Activated CD8-positive, alpha-beta memory T cell treated with anti-CD3 and anti-CD28 coated beads, Interleukin-2, amount 50 U/mL, for 24 hours (primary cell): ENCODE data around the gene ZFYVE1.
"Not testable (repeated sequence)": the region's sequence is repeated elsewhere in the genome, so short reads cannot be mapped to it uniquely, and the experiment has no call there.

Source experiments
- DNase-seq: peaks from one replicate; pipeline ENCODE4 v3.0.0-alpha.2; 2020; ENCODE audit errors: extremely low read depth

ZFYVE1 gene

GRCh38 chr14:72961016-72961415 lies 65.9 kb downstream of the ZFYVE1 start:
- not testable (repeated sequence) for DNase-seq

- no peak for DNase-seq
Observed at GRCh38 chr14:72958548-72958947, 68.4 kb downstream of the ZFYVE1 start.

GRCh38 chr14:72957213-72957612 lies 69.7 kb downstream of the ZFYVE1 start:
- DNase-seq: no peak

GRCh38 chr14:72956741-72957140 lies 70.2 kb downstream of the ZFYVE1 start:
- DNase-seq: not testable (repeated sequence)

GRCh38 chr14:72952171-72952570 lies 74.7 kb downstream of the ZFYVE1 start:
- DNase-seq: no peak

GRCh38 chr14:72948481-72949138 lies 78.3 kb downstream of the ZFYVE1 start:
- DNase-seq: peak; percentile 39

- DNase-seq: no peak
Observed at GRCh38 chr14:72947366-72948160, 79.3 kb downstream of the ZFYVE1 start.

- DNase-seq: no peak
Observed at GRCh38 chr14:72946491-72946890, 80.4 kb downstream of the ZFYVE1 start.

GRCh38 chr14:72945356-72946027 lies 81.4 kb downstream of the ZFYVE1 start:
- DNase-seq: no peak

GRCh38 chr14:72943876-72944430 lies 83.0 kb downstream of the ZFYVE1 start:
- no peak for DNase-seq

GRCh38 chr14:72942934-72943333 lies 84.0 kb downstream of the ZFYVE1 start:
- no peak for DNase-seq

- DNase-seq: no peak
Observed at GRCh38 chr14:72941286-72941985, 85.5 kb downstream of the ZFYVE1 start.

- DNase-seq: no peak
Observed at GRCh38 chr14:72939630-72940029, 87.3 kb downstream of the ZFYVE1 start.

GRCh38 chr14:72932893-72933292 lies 94.0 kb downstream of the ZFYVE1 start:
- no peak for DNase-seq

GRCh38 chr14:72929316-72930080 lies 97.4 kb downstream of the ZFYVE1 start:
- DNase-seq: no peak

- no peak for DNase-seq
Observed at GRCh38 chr14:72928872-72929271, 98.0 kb downstream of the ZFYVE1 start.

- peak; percentile 89 for DNase-seq
Observed at GRCh38 chr14:72926292-72927028, 100.4 kb downstream of the ZFYVE1 start, which contains the start of gene DCAF4. TSS of gene DCAF4 (plus strand) at chr14:72926464. CDS start at chr14:72937979, 11,515 bp downstream.

GRCh38 chr14:72925815-72926291 lies 101.1 kb downstream of the ZFYVE1 start:
- no peak for DNase-seq

GRCh38 chr14:72925171-72925759 lies 101.6 kb downstream of the ZFYVE1 start:
- DNase-seq: no peak

- no peak for DNase-seq
Observed at GRCh38 chr14:72924337-72924736, 102.6 kb downstream of the ZFYVE1 start.
